Measurements from ENCODE around the gene SLC39A11. TPM values are rescaled to one million over a fixed set of nuclear protein-coding genes. Genes with fewer than 3 reads are reported as not detected.

The SLC39A11 gene
- total RNA-seq, 2 experiments from 2014 or later: 9.7 to 12.2 TPM

DNA sequence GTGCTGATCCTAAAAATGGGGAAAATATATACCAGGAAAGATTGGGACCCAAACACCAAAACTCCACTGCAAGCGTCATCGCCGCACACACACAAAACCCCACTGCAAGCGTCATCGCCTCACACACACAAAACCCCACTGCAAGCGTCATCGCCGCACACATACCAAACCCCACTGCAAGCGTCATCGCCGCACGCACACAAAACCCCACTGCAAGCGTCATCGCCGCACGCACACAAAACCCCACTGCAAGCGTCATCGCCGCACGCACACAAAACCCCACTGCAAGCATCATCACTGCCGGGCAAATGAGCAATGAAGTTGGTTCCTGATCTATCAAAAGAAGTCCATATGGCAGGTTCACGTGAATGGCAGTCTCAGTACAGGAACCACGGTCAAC lies 144.4 kb downstream of the SLC39A11 start:
- CTCF ChIA-PET: no interaction called here
- H3K36me3 ChIP-seq (ENCODE audit: insufficient read depth, low read length): peaks cover 5% of the 10 kb centered on the region
- intact Hi-C loops (cut with DNase I, micrococcal nuclease): loop anchor here in 1 of 2 experiments (10.0 kb wide), 1 partner anchor 57 kb away; no protein-coding TSS in a partner anchor
- DNase-seq (no peak), ATAC-seq (ENCODE audit: poor library complexity) (no peak)
- POLR2A ChIA-PET: no interaction called here
- no peaks in the 10 kb centered on the region for H3K4me1 ChIP-seq (ENCODE audit: insufficient read depth, low read length)
- H3K27ac ChIP-seq (ENCODE audit: low read depth in 1 of 2, low read length in 2 of 2): no peak overlapping the region
- H3K27me3 ChIP-seq (ENCODE audit: control insufficient read depth in 1 of 2, insufficient read depth in 2 of 2, low read length in 2 of 2): no peaks in the 10 kb centered on the region
- no peak overlapping the region for H3K4me3 ChIP-seq (ENCODE audit: low read length)
- no peaks in the 10 kb centered on the region for H3K9me3 ChIP-seq (ENCODE audit: control insufficient read depth in 1 of 2, insufficient read depth in 1 of 2, low read length in 2 of 2)
- Mint-ChIP-seq H3K4me3 (no peak overlapping the region), H3K9me3 (no peaks in the 10 kb centered on the region), H3K4me1 (ENCODE audit: low read depth) (no peaks in the 10 kb centered on the region), H3K36me3 (ENCODE audit: low read depth) (peaks cover 26% of the 10 kb centered on the region), H3K27me3 (no peaks in the 10 kb centered on the region), H3K27ac (no peak overlapping the region)
- TF ChIP-seq, protein P1, sequence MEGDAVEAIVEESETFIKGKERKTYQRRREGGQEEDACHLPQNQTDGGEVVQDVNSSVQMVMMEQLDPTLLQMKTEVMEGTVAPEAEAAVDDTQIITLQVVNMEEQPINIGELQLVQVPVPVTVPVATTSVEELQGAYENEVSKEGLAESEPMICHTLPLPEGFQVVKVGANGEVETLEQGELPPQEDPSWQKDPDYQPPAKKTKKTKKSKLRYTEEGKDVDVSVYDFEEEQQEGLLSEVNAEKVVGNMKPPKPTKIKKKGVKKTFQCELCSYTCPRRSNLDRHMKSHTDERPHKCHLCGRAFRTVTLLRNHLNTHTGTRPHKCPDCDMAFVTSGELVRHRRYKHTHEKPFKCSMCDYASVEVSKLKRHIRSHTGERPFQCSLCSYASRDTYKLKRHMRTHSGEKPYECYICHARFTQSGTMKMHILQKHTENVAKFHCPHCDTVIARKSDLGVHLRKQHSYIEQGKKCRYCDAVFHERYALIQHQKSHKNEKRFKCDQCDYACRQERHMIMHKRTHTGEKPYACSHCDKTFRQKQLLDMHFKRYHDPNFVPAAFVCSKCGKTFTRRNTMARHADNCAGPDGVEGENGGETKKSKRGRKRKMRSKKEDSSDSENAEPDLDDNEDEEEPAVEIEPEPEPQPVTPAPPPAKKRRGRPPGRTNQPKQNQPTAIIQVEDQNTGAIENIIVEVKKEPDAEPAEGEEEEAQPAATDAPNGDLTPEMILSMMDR (IDR thresholded peaks at IDR 0.05): no peak

GRCh38 chr17:72947475-72947874 lies 145.0 kb downstream of the SLC39A11 start:
- H3K27ac ChIP-seq (ENCODE audit: low read depth in 1 of 2, low read length in 2 of 2): no peak overlapping the region
- H3K4me3 Mint-ChIP-seq: no peak overlapping the region
- H3K9me3 Mint-ChIP-seq: no peaks in the 10 kb centered on the region
- H3K27ac Mint-ChIP-seq: no peak overlapping the region
- peaks cover 26% of the 10 kb centered on the region for H3K36me3 Mint-ChIP-seq (ENCODE audit: low read depth)
- no peaks in the 10 kb centered on the region for H3K4me1 Mint-ChIP-seq (ENCODE audit: low read depth)
- no peaks in the 10 kb centered on the region for H3K27me3 Mint-ChIP-seq
- no peaks in the 10 kb centered on the region for H3K9me3 ChIP-seq (ENCODE audit: control insufficient read depth in 1 of 2, insufficient read depth in 1 of 2, low read length in 2 of 2)
- POLR2A ChIA-PET: no interaction called here
- intact Hi-C loops (cut with DNase I, micrococcal nuclease): loop anchor here in 1 of 2 experiments (10.0 kb wide), 1 partner anchor 57 kb away; no protein-coding TSS in a partner anchor
- no peak for ATAC-seq (ENCODE audit: poor library complexity)
- H3K4me3 ChIP-seq (ENCODE audit: low read length): no peak overlapping the region
- TF ChIP-seq, protein P1 (IDR thresholded peaks at IDR 0.05): no peak
- no peaks in the 10 kb centered on the region for H3K27me3 ChIP-seq (ENCODE audit: control insufficient read depth in 1 of 2, insufficient read depth in 2 of 2, low read length in 2 of 2)
- no peak for DNase-seq
- H3K4me1 ChIP-seq (ENCODE audit: insufficient read depth, low read length): no peaks in the 10 kb centered on the region
- CTCF ChIA-PET: no interaction called here
- peaks cover 5% of the 10 kb centered on the region for H3K36me3 ChIP-seq (ENCODE audit: insufficient read depth, low read length)

DNA sequence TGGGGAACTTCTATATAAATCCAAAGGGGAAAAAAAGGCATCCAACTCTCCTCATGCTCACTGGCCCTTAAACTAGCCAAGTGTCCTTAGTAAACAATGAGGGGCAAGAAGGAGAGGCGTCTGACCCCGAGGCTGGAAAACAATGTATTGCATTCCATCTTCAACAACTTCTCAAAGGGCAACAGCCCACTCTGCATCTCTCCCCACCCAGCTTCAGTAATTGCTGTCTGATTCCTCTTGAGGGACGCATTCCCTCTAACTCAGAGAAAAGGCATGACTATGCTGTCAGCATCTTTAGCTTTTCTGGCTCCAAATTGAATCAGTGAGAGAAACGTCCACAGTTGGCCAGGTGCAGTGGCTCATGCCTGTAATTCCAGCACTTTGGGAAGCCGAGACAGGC lies 145.8 kb downstream of the SLC39A11 start:
- Mint-ChIP-seq H3K27ac (no peak overlapping the region), H3K4me1 (ENCODE audit: low read depth) (no peaks in the 10 kb centered on the region), H3K4me3 (no peak overlapping the region), H3K9me3 (no peaks in the 10 kb centered on the region), H3K36me3 (ENCODE audit: low read depth) (peaks cover 26% of the 10 kb centered on the region), H3K27me3 (no peaks in the 10 kb centered on the region)
- no peak overlapping the region for H3K27ac ChIP-seq (ENCODE audit: low read depth in 1 of 2, low read length in 2 of 2)
- no peaks in the 10 kb centered on the region for H3K9me3 ChIP-seq (ENCODE audit: control insufficient read depth in 1 of 2, insufficient read depth in 1 of 2, low read length in 2 of 2)
- no peaks in the 10 kb centered on the region for H3K27me3 ChIP-seq (ENCODE audit: control insufficient read depth in 1 of 2, insufficient read depth in 2 of 2, low read length in 2 of 2)
- no peak overlapping the region for H3K4me3 ChIP-seq (ENCODE audit: low read length)
- no peaks in the 10 kb centered on the region for H3K4me1 ChIP-seq (ENCODE audit: insufficient read depth, low read length)
- TF ChIP-seq, protein P1 (IDR thresholded peaks at IDR 0.05): no peak
- intact Hi-C loops (cut with DNase I, micrococcal nuclease): loop anchor here in 1 of 2 experiments (10.0 kb wide), 1 partner anchor 58 kb away; no protein-coding TSS in a partner anchor
- POLR2A ChIA-PET: no interaction called here
- DNase-seq (no peak), ATAC-seq (ENCODE audit: poor library complexity) (no peak)
- CTCF ChIA-PET: no interaction called here
- peaks cover 5% of the 10 kb centered on the region for H3K36me3 ChIP-seq (ENCODE audit: insufficient read depth, low read length)
